CD1c-positive myeloid dendritic cell (primary cell): ENCODE measurements around the gene RSBN1L.
A peak's percentile ranks its signal among the peaks of the same experiment; 100 is the strongest.
"Not testable (repeated sequence)": the region's sequence is repeated elsewhere in the genome, so short reads cannot be mapped to it uniquely, and the experiment has no call there.

Experiments used
- DNase-seq: peaks from one replicate; pipeline ENCODE4 v3.0.0-alpha.2; 2016; ENCODE audit errors: extremely low spot score

Gene RSBN1L

DNA sequence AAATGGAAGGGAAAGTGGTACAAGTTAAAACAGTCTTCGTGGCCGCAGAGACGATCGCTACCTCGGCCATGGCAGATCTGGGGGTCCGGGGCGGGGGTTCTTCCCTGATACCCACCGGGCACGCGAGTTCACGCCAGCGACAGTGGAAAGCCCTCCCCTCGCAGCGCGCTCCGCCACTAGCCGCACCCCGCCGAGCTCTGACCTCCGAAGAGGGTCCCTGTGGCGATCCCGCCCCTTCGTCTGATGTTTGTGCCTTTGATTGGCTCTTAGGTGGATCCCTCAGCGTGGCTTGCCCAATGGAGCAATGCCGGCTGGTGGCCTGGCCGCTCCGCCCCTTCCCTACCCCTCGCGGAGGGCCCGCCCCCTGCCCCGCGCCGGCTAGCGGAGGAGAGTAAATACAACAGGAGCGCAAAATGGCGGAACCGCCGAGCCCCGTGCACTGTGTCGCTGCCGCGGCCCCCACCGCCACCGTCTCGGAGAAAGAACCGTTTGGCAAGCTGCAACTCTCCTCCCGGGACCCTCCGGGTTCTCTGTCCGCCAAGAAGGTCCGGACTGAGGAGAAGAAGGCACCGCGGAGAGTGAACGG is at the start of gene RSBN1L:
RSBN1L (plus strand) TSS at position 403 of the 586 bp plus-strand sequence; CDS start at position 414, 11 bp downstream.
- DNase-seq: peak; percentile 99

DNA sequence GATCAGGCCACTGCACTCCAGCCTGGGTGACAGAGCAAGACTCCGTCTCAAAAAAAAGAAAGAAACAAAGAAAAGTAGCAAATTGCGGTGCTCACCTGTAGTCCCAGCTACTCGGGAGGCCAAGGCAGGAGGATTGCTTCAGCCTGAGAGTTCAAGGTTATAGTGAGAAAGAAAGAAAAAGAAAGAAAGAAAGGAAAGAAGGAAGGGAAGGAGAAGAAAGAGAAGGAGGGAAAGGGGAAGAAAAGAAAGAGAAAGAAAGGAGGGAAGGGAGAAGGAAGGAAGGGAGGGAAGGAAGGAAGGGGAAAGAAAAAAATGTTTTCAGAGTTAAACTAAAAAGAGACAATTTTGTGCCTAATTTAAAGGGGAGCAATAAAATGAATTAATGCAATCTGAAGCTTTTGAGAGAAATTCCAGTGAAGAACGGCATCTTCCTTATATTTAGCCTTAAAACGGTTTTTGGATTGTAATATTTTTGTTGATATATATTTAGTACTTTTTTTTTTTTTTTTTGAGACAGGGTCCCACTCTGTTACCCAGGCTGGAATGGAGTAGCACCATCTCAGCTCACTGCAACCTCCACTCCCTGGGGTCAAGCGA is 47.4 kb upstream of the RSBN1L start:
- DNase-seq: no peak

DNA sequence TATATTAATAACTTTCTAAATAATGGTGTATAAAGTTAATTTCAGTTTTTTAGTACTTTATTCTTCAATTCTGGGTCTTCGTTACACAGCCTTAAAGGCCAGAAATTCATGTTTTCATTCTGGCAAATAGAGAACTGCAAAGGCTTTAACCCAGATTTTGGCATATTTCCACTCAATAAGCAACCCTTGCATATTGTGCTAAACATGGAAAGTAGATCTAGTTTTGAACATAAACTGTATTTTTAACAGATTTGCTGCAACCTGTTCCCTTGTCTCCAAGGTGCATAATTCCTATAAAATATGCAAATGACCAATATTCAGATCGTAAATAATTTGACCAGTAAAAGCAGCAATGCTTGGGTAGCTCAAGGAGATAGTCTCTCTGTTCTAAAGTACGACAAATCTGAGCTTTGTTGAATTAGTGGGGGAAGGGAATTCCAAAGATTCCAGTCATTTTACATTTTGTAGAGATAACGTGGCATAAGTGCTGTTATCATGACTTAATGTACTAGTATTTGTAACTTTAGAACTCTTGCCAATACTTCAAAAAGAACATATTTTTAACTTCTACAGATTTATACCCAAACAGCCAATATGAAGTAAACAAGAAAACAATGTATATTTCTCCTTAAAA is 46.4 kb upstream of the RSBN1L start:
- DNase-seq: no peak

DNA sequence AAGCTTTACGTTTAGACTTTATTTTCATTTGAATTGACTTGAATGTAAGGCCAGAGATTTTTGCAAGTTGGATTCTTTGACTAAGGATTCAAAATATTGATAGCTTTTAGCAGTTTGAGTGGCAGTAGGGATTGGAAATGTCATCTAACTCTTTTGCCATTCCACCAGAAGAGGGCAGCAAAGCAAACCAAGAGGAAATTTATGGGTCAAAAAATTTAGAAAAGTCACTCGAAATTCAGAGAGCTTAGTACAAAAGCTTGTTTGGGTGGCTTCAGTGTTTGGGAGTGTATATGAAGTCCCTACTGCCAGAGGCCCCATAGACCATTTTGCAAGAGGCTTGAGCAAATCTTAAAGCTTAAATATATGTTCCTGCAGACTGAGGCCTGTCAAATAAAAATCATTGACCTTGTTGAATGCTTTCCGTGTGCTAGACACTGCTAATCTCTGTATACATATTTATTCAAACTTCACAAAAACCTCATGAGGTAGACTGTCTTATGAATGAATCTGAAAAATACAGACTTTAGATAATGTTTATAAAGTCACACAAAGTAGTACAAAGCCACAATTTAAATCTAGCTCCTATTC is 44.6 kb upstream of the RSBN1L start:
- DNase-seq: peak; percentile 41

DNA sequence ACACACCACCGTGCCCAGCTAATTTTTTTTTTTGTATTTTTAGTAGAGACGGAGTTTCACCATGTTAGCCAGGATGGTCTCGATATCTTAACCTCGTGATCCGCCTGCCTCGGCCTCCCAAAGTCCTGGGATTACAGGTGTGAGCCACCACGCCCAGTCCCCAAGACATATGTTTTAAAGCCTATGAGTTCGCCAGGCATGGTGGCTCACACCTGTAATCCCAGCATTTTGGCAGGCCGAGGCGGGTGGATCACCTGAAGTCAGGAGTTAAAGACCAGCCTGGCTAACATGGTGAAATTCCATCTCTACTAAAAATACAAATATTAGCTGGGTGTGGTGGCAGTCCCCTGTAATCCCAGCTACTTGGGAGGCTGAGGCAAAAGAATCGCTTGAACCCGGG is 43.4 kb upstream of the RSBN1L start:
- not testable (repeated sequence) for DNase-seq

DNA sequence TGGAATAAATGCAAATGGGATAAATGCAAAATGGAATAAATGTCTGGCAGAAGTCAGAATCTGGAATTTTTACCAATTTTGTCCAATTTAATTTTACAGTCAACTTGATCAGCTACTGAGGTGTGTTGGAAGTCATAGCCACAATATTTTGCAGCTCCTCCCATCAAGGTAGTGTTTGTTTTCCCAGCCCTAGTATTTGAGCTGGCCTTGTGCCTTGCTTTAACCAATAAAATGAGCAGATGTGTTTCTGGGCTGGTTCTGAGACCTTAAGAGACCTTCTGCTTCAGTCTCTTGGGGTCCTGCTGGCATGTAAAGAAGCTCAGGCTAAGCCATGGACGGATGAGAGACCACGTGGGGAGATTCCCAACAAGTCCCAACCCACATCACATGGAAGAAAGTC is 42.7 kb upstream of the RSBN1L start:
- no peak for DNase-seq

DNA sequence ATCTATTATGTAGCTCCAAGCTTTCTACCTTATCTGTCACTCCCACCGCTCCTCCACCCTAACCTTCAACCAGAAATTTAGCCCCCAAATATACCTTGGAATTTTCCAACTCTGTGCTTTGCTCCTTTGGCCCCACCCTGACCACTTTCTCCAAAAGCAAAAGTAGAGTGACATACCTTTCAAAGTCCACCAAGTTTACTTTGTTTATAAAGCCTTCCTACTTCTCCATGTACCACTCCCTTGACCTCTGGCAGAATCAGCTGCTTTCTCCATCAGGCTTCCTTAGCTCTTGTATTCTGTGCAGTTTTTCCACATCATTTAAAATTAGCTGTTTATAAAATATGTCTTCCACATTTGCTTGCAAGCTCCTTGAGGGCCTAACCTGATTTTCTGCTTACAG is 40.9 kb upstream of the RSBN1L start:
- DNase-seq: no peak

DNA sequence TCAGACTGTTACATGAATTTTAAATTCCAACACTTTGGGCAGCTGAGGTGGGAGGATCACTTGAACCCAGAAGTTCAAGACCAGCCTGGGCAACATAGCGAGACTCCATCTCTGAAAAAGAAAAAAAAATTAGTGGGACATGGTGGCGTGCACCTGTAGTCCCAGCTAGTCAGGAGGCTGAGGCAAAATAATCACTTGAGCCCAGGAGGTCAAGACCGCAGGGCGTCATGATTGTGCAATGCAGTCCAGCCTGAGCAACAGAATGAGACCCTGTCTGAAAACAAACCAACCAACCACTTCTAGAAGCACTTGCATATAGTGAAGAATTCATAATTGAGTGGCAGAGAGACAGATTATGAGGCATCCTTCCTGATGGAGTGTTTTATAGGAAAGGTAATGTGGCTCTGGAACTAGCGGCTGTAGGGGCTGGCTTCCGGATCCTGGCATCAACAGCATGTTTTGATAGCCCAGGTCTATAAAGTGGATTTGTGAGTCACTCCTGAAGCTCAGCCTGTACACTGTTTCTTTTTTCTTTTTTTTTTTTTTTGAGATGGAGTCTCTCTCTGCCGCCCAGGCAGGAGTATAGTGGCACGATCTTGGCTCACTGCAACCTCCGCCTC is 40.3 kb upstream of the RSBN1L start:
- no peak for DNase-seq

DNA sequence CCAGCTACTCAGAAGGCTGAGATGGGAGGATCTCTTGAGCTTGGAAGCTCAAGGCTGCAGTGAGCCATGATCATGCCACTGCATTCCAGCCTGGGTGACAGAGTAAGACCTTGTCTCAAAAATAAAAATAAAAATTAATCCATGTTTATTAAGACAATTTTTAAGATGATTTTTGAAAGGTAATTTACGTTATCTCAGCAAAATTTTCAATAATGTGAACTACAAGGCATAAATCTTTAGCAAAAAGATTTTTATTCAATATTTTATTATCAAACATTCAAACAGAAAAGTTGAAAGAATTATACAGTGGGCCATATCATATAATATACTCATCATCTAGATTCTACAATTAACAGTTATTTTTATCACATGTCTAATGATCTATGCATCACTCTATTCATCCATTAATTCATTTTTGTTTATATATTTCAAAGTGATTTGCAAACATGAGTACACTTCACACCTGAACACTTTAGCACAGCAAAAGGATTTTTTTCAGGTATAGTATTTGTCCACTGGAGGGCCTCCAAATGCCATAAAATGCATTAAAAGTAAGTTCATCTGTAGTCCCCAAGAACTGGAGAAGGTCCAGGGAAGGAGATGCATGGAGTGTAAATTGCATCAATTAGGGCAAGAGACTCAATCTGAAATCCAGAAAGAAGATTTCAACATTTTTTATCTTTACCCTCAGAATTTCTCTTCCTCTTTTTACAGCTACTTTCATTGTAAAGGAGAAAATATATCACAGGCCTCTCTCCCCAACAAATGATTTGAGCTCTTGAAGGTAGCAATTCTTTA is 38.6 kb upstream of the RSBN1L start:
- peak; percentile 48 for DNase-seq

DNA sequence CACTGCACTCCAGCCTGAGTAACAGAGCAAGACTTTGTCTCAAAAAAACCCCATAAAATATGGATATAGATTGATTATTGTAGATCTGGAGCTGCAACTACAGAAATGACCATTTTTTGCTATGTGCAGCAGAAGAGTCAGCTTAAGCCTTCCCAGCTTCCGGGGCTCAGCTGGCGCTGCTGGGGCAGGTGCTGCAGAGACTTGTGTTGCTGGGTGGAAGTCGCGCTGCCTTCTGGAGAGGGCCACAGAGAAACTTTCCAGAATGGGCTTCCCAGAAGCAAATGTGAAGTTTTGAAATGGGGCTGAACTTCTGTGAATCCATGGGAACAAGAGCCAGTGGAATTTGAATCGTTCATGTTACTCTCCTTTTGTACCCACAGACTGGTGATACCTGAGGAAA is 37.3 kb upstream of the RSBN1L start:
- DNase-seq: no peak

DNA sequence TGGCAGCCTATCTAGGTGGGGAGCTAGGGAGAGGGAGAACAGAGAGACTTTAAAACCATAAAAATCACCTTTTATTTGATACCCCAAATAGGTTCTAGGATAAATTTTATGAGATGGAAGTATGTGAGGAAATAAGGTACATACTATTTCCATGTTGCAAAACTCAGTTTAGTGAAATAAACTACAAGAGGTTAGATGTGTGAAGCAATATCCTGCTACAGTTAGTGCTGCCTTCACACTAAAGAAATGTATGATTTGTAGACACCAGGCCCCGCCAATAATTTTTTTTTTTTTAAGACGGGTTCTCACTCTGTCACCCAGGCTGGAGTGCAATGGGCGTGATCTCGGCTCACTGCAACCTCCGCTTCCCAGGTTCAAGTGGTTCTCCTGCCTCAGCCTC is 34.4 kb upstream of the RSBN1L start:
- no peak for DNase-seq

DNA sequence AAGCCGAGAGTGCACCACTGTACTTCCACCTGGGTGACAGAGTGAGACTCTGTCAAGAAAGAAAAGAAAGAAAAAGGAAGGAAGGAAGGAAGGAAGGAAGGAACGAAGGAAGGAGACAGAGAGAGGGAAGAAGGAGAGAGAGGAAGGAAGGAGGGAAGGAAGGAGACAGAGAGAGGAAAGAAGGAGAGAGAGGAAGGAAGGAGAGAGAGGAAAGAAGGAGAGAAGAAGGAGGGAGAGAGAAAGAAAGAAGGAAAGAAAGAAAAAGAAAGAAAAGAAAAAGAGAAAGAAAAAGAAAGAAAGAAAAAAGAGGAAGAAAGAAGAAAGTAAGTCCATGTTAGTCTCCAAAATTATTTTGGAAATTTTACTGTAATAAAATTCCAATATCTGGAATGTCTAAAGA is 33.4 kb upstream of the RSBN1L start:
- DNase-seq: no peak

DNA sequence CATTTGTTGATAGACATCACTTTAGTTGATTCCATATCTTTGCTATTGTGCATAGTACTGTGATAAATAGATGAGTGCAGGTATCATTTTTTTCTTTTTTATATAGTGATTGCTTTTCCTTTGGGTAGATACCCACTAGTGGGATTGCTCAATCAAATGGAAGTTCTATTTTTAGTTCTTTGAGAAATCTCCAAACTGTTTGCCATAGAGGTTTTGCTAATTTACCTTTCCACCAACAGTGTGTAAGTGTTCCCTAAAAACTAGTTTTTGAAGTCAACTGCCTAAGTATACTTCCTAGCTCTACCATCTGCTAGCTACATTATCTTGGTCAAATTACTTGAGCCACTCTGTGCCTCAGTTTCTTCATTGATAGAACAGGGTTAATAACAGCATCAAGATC is 31.5 kb upstream of the RSBN1L start:
- DNase-seq: no peak

DNA sequence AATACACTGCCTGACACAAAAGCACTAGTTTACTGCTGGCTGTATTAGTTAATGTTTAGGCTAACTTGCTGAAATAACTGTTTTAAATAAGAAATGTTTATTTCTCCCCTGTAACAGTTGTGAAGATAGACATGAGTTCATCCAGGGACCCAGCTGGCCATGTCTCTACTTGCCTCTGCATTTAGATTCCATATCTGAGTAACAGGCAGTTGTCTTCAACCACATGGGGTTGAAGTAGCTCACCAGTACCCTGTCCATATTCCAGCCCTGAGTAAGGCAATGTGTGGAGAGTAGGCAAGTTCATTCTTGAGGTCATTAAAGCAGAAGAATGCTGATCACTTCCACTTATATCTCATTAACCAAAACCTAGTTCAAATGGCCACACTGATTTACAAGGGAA is 31.1 kb upstream of the RSBN1L start:
- DNase-seq: no peak

DNA sequence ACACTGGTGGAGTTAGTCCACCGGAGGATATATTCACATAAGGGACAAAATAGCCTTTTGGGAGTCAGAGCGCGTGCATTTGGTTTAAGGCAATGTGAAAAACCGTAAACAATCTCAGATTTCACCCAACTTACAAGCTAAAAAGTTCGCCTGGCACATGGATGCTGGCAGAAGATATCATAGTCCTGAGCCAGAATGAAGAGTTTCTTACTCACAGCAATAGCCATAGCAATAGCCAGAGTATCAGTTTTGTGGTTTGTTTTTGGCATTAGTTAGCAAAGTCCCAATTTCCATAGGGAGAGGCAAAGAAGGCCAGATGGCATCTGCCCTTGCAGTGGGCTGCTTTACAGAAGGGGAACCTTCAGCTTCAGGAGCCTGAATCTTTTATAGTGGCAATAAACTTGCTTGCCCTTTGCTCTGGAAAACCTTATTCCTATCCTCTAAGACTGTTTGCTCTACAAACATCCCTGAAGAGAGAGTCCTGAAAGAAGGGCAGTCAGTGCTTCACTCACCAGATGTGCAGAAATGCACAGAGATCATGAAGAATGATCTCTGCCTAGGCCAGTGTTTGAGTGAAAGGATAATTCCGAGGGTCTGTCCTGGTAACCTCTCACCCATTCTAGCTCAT is 28.7 kb upstream of the RSBN1L start:
- no peak for DNase-seq

DNA sequence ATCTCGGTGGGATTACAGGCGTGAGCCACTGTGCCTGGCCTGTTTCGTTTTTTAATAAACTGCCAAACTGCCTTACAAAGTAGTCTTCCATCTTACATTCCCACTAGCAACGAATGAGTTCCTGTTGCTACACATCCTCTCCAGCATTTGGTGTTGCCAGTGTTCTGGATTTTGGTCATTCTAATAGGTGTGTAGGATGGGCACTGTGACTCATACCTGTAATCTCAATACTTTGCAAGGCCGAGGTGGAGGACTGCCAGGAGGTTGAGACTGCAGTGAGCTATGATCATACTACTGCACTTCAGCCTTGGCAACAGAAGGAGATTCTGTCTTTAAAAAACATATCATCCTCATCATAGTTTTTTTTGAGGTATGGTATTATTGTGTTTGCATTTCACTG is 21.4 kb upstream of the RSBN1L start:
- DNase-seq: no peak

DNA sequence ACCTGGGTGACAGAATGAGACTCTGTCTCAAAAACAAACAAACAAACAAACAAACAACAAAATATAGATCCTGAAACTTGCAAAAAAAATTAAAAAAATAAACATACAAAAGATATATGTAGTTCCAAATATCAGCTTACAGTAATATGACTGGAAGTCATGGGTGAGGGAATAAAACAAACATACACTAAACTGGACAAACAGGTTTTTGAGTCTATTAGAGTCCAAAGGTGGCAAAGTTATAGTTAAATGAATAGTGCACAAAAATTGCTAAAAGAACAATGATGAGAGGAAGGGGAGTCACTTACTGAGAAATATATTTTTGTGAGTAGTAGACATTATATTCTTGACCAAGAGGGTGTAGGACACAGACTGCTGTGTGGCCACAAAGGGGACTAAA is 16.7 kb upstream of the RSBN1L start:
- DNase-seq: no peak

DNA sequence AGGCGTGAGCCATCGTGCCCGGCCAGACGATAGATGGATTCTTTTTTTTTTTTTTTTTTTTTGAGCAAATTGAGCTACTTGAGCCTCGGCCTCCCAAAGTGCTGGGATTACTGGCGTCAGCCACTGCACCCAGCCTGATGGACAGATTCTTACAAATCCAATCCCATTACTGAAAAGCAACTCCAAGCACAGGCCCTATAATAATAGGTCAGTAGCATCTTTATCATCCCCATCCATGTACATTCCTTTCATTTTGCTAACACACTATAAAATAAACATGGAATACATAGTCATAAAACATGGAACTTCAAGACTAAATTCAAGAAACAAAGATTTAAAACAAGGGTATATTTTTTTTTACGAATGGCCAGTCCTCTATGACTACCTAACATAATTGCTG is 16.0 kb upstream of the RSBN1L start:
- DNase-seq: no peak

DNA sequence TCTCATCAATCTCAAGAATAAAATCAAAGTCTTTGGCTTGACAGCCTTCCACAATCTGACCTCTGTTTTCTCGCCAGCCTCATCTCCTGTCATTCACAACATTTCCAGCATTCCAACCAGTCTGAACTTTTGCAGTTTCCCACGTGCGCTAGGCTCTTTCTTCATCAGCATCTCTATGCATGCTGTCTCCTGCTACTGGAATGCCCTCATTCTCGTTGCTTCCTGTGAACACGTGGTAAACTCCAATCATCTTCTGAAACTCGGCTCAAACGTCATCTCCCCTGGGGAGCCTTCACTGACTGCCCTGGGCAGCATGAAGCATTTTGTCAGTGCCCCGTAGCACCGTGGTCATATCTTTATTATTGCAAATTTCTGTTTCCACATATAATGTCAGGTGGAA is 12.2 kb upstream of the RSBN1L start:
- no peak for DNase-seq

DNA sequence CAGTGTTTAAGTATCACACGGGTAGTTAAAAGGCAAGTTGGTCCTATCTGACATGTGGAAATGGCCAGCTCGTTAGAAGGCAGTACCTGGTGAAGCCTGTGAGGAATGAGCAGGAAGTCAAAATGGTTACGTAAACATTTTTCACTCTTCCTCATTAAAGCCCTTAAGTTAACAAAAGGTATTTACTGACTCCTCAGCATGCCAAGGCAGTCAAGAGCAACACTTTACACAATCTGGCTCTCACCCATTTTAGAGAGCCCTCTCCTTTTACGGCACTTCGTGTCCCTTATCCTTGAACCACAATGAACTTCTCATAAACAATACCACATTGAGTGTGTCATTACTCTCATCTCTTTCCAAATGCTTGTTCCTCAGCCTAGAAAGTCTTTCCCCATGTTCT is 11.0 kb upstream of the RSBN1L start:
- DNase-seq: peak; percentile 62

DNA sequence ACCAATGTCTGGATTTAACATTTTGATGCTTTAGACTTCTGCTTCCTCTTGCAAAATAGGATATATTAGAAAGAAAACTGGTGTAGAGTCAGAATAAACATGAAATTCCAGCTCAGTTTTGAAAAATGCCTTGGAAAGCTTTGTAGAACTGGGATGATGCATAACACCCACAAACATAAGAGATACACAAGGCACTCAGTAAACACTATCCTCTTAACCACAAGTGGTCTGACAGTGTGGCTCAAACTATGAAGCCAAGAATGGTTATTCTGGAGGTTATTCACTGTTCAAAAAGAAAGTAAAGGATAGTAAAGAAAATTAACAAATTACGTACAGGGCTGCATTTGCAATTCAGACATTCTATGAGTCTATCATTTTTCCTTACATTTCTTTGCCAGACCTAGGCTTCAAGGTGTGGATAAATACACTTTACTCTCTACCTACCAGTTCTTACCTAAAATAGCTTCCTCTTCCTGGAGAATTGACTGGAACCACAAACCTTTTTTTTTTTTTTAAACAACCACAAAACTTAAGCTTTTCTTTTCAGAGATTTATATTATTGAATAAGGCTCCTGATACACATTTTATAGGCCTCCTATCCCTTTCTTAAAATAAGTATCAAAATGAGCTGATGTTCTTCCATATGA is 9.0 kb upstream of the RSBN1L start:
- no peak for DNase-seq
